HG02610 (cell line): ENCODE results near the gene FPGS.
"Not testable (repeated sequence)": the region's sequence is repeated elsewhere in the genome, so short reads cannot be mapped to it uniquely, and the experiment has no call there.

Experiments used
- ATAC-seq: cut with Tn5 transposase; IDR thresholded peaks from one replicate; pipeline ENCODE4 v1.9.1; 2021; ENCODE audit warnings: mild to moderate bottlenecking, moderate library complexity; ENCODE audit not compliant: unreplicated experiment

FPGS gene

DNA sequence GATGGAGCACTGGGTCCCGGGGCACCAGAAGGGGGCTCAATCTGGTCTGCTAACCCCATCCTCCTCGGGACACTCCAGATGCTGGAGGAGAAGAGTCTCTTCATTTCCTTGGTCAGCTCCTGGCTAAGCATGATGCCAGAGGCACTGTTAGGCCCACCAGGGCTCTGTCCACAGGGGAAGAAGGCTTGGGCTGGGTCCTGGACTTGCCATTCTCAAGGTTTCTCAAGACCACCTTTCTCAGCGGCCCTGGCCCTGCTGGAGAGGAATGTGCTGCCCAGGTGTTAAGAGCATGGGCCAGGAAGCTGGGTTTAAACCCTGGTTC is 32.1 kb upstream of the FPGS start:
- ATAC-seq = no peak

DNA sequence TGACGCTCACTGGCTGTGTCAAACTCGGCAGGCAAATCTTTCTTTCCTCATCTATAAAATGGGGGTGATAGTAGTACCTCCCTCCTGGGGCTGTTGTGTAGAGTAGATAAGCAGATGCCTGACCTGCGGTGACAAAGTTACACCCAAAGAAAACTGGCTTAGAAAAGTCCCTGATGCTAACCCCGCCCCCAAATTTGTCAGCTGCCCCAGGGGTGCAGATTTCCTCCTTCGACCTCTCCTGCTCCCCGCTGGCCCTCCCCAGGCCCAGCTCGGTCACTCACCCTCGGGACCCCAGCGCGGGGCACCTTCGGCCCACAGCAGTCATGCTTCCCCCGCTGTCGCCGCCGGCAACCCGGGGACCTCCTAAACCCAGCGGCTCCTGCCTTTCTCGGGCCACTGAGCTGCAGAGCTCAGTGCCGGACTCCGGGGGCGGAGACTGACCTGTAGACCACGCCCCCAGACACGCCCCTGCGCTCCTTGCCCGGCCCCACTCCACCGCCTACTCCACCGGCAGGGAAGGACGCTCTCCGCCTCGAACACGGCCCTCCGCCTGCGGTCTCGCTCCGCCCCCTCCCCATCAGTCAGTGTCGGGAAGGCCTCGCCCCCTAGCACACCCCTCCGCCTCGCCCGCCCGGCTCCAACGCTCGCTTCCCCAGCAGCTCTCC is 31.6 kb upstream of the FPGS start:
- peak; percentile 84 for ATAC-seq

DNA sequence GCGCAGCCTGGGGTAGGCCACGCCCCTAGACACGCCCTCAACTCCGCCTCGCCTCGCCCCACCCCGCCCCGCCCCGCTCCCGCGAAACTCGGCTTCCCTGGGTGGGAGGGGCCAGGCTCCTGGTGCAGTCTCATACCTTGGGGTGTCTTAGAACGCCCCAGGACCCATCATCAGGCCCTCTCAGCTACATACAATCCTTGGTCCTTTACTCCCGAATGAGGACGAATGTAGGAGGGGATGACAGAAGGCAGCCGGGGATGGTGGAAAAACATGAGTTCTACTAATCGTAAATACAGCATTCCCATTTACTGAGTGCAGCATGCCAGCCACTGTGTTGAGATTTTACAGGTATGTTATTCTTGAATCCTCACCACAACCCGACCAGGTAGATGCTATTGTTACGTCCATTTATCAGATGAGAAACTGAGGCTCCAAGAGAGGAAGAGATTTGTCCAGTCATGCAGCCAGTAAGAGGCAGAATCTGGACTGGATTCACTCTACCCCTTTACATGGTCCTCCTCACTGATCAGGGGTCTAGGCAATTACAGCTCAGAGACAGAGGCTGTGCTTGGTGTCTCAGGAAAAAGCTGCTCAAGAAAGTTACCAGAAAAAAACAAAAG is 31.0 kb upstream of the FPGS start:
- no peak for ATAC-seq

GRCh38 chr9:127772603-127773002 is 30.1 kb upstream of the FPGS start:
- no peak for ATAC-seq

GRCh38 chr9:127773272-127773671 is 29.4 kb upstream of the FPGS start:
- ATAC-seq = no peak

GRCh38 chr9:127773981-127774380 is 28.7 kb upstream of the FPGS start:
- ATAC-seq = no peak

- ATAC-seq = no peak
Observed at GRCh38 chr9:127776195-127776923, 26.3 kb upstream of the FPGS start.

DNA sequence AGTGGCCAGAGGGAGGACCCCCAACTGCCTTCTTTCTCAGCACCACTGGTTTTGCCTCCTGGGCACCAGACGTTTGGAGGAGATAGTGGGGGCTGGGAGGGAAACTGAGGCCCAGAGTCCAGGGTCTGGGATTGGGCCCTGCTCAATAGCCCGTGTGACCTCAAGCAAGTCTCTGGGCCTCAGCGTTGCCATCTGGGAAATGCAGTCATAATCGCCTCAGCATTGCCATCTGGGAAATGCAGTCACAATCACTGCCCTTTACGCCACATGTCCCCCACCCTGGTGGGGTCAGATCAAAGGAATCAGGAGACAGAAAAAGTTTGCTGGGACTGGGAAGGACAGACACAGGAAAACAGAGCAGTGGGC is 25.8 kb upstream of the FPGS start:
- ATAC-seq = no peak

GRCh38 chr9:127777368-127777980 is 25.2 kb upstream of the FPGS start:
- no peak for ATAC-seq

DNA sequence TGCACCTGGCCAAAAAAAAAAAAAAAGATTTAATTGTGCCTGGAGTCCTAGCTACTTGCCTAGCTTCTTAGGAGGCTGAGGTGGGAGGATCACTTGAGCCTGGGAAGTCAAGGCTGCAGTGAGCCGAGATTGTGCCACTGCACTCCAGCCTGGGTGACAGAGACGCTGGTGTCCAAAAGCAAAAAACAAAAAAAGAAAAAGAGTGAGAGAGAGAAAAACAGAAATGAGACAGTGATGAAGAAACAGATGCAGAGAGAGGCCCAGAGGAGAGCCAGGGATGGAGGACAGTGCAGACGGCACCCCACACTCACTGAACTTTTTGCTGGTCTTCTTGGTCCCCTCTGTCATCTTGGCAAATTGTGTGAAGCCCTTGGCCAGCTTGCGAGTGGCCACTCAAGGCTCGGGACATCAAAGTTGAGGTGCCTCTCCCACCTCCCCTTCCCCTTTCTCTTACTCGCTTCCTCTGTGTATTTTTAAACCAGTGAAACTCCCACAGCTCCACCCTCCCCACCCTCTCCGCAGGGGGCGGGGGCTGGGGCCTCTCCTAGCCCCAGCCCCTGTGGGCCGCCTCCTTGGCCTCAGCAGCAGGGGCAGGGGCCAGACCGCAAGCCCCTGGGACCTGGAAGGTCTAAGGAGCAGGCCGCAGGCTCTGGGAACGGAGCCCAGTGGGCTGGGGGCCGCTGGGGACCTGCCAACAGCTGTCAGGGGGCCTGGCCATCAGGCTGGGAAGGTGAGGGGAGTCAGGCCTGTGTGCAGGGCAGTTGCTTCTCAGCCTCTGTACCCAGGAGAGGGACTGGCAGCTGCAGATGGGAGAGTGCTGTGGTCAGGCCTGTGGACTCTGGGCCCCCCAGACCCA is 24.2 kb upstream of the FPGS start, which contains the start of gene SH2D3C:
SH2D3C (minus strand) TSS at position 387 of the 856 bp plus-strand sequence; CDS start at position 348, 39 bp downstream.
- no peak for ATAC-seq

GRCh38 chr9:127779136-127779981 is 23.3 kb upstream of the FPGS start:
- ATAC-seq = peak; percentile 40

DNA sequence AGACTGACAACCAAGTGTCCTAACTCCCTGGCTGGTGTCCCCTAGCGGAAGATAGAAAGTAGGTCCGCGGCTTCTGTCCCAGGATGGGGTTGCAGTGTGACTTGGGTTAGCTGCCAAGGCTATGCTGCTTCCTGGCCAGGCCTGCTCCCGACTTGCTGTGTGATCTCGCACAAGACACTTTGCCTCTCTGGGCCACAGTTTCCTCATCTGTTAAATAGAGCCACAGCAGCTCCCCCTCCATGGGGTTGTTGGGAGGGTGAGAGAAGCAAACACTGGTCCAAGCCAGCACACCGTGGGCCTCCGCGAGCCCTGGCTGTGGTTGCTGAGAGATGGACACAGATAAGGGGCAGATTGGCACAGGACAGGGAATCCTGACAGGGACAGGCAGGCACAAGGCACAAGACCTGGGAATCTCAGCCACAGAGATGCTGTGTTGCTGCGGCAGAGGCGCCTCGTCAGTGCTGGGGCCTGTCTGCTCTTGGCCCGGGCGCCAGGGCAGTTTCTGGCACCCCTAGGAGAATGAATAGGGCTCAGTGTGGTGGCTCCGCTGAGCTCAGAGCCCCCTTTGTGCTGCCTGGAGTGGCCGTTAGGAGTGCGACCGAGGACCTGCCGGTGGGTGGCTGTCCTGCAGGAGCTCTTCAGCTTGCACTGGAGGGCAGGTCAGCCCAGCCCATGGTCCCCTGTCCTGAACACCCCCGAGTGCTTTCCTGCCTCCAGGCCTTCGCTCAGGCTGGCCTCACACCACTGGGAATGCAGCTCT is 22.4 kb upstream of the FPGS start:
- ATAC-seq = no peak

GRCh38 chr9:127780909-127781308 is 21.8 kb upstream of the FPGS start:
- ATAC-seq = not testable (repeated sequence)

- ATAC-seq = no peak
Observed at GRCh38 chr9:127781806-127782205, 20.9 kb upstream of the FPGS start.

- ATAC-seq = no peak
Observed at GRCh38 chr9:127783111-127784008, 19.3 kb upstream of the FPGS start.

GRCh38 chr9:127785023-127785932 is 17.4 kb upstream of the FPGS start:
- peak; percentile 52 for ATAC-seq
